ENCODE data around the gene DNM3.

The DNM3 gene

DNA sequence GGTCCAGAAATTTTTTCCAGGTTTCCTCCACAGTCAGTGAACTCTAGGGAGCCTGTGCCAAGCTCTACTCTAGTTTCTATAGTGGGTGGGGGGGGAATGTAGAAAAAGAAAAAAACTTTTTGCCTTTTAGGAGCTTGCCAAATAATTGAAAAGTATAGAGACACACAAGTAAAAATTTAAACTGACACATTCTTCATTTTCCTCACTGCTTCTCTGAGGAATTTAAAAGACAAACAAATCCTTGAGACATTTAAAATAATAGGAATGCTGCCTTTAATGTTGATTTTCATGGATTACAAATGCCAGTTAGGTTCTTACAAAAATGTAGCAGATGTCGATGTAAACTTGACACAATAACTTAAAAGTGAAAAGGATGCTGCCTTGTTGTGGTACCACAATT, 241.9 kb downstream of the DNM3 start:
- no peaks in the 10 kb centered on the region for H3K27me3 ChIP-seq (ENCODE audit: low read depth)
- no peaks in the 10 kb centered on the region for H3K36me3 ChIP-seq (replicated peaks)
- H3K9me3 ChIP-seq, result no peaks in the 10 kb centered on the region
- H3K4me3 ChIP-seq, result no peak overlapping the region
- no peak for DNase-seq (ENCODE audit: low spot score in 2 of 2)
- no peaks in the 10 kb centered on the region for H3K4me1 ChIP-seq
- in situ Hi-C loops (cut with MboI; ENCODE audit: low sequenced_read_pairs), result no loop called here

DNA sequence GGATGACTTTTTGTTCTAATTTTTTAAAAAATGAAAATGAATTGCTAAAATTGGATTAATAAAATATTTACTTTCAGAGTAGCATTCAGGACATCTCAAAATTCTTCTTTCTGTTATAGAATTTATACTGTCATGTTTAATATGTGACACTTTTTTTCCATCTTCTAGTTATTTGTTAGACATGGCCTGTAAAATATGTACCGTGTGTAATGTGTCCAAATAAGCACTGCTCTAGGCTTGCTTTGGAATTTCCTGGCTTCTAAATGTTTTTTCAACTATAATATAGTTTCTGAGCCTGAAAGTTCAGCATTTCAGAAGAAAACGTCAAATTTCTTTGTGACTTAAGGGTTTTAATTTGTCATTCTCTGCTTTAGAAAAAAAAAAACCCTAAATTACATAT, 243.6 kb downstream of the DNM3 start:
- in situ Hi-C loops (cut with MboI; ENCODE audit: low sequenced_read_pairs), result no loop called here
- no peaks in the 10 kb centered on the region for H3K4me1 ChIP-seq
- H3K36me3 ChIP-seq (replicated peaks), result no peaks in the 10 kb centered on the region
- DNase-seq (ENCODE audit: low spot score in 2 of 2), result no peak
- no peaks in the 10 kb centered on the region for H3K27me3 ChIP-seq (ENCODE audit: low read depth)
- H3K9me3 ChIP-seq, result no peaks in the 10 kb centered on the region
- H3K4me3 ChIP-seq, result no peak overlapping the region

DNA sequence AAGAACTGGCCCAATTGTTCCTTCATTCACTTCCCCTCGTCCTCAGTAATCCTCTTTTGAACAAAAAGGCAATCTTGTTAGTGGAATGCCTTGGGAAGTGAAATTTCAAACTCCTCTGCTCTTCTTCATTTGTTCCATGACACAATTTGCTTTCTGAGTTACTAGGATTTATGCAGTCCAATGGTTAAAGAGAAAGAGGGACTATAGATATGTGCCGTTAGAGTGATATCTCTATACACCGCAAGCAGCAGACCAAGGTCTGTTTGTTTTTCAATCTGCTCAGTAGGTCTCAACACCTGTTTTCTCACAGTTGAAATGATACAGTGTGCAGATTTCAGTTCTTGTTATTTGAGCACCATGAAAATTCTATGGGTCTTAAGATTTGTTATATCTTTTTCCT, 244.0 kb downstream of the DNM3 start:
- Histone ChIP-seq H3K36me3 (replicated peaks) (no peaks in the 10 kb centered on the region), H3K4me3 (no peak overlapping the region), H3K4me1 (no peaks in the 10 kb centered on the region), H3K9me3 (no peaks in the 10 kb centered on the region), H3K27me3 (ENCODE audit: low read depth) (no peaks in the 10 kb centered on the region)
- DNase-seq (ENCODE audit: low spot score in 2 of 2), result no peak
- in situ Hi-C loops (cut with MboI; ENCODE audit: low sequenced_read_pairs), result no loop called here

DNA sequence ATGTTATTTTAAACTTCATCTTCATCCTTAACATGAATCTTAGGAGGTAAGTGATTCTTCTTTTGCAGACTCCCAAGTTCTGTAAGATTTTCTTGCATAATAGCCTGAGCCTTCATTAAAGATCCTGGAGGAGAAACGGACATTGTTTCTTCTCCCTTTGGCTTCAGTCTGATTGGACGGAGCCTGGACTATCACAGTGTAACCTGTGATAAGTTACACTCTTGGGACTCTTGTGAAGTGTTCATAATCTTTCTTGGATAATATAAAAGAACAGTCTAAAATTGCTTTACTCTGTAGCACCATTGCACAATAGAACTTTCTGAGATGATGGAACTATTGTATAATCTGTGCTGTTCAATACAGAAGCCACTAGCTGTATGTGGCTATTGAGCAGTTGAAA, 244.8 kb downstream of the DNM3 start:
- in situ Hi-C loops (cut with MboI; ENCODE audit: low sequenced_read_pairs), result no loop called here
- H3K9me3 ChIP-seq, result no peaks in the 10 kb centered on the region
- DNase-seq (ENCODE audit: low spot score in 2 of 2), result no peak
- no peaks in the 10 kb centered on the region for H3K36me3 ChIP-seq (replicated peaks)
- H3K27me3 ChIP-seq (ENCODE audit: low read depth), result no peaks in the 10 kb centered on the region
- H3K4me1 ChIP-seq, result no peaks in the 10 kb centered on the region
- H3K4me3 ChIP-seq, result no peak overlapping the region

DNA sequence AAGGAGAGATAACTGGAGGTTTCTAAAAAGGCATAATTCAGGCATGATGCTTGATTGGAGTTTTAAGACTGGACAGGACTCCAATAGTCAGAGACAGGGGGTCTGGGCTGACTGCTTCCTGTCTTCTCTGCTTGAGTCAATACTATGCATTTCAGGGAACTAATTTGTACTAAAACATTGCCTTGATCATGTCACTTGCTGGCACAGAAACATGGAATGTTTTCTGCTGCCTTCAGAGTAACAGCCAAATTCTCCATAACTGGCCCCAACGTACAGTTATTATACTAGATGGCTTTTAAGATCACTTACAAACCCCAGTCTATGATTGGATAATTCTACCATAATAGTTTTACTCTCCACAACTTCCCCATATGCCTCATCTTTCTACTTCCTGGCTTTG, 247.0 kb downstream of the DNM3 start:
- H3K4me3 ChIP-seq, result no peak overlapping the region
- in situ Hi-C loops (cut with MboI; ENCODE audit: low sequenced_read_pairs), result no loop called here
- H3K36me3 ChIP-seq (replicated peaks), result no peaks in the 10 kb centered on the region
- no peak for DNase-seq (ENCODE audit: low spot score in 2 of 2)
- no peaks in the 10 kb centered on the region for H3K4me1 ChIP-seq
- no peaks in the 10 kb centered on the region for H3K27me3 ChIP-seq (ENCODE audit: low read depth)
- no peaks in the 10 kb centered on the region for H3K9me3 ChIP-seq

DNA sequence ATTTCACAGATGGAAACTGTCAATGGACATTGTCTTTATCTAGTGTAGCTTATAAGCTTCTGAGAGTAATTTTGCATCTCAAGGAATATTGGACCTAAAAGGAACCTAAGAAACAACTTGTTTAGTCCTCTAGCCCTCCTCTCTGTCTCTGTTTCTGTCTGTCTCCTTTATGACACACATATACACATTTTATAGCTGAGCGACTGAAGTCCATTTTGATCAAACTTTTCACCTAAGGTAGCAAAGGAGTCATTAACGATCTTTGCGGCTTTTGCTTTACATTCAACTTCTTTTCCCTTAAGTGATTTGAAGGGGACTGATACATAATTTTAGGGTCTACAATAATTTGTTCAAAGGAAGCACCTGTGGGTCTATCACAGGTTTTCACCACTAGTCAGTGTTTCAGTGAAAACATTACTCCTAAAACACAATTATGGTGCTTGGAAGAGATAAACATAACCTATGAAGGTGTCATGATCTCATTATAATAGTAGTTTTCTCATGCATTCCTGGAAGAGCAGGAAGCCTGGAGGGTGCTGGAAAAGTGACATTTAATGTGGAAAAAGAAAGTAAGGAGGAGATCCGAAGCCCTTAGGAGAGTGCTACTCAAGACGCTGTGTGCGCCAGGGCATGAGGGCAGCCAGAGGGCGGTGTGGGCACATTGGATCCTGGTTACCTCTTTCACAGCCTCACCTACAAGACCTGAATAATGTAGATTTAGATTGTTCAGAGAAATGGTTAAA, 248.6 kb downstream of the DNM3 start:
- H3K36me3 ChIP-seq (replicated peaks), result no peaks in the 10 kb centered on the region
- no peaks in the 10 kb centered on the region for H3K27me3 ChIP-seq (ENCODE audit: low read depth)
- no peaks in the 10 kb centered on the region for H3K9me3 ChIP-seq
- in situ Hi-C loops (cut with MboI; ENCODE audit: low sequenced_read_pairs), result no loop called here
- DNase-seq (ENCODE audit: low spot score in 2 of 2), result peak in 1 of 2 experiments; percentile 21
- no peak overlapping the region for H3K4me3 ChIP-seq
- no peaks in the 10 kb centered on the region for H3K4me1 ChIP-seq

DNA sequence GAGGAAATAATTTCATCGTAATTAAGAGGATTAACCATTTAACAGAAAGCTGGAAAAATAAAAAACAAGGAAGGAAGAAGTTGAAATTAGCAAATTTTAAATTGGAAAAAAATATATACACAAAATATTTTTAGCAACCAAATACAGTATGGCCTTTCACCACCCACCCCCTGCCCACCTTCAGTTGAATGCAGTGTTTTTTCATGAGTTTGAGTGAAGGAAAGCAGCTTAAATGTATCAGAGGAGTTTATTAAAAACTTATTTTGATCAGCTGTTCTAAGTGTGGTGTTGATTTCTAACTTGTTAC, 249.2 kb downstream of the DNM3 start:
- Histone ChIP-seq H3K36me3 (replicated peaks) (no peaks in the 10 kb centered on the region), H3K9me3 (no peaks in the 10 kb centered on the region), H3K27me3 (ENCODE audit: low read depth) (no peaks in the 10 kb centered on the region), H3K4me3 (no peak overlapping the region), H3K4me1 (no peaks in the 10 kb centered on the region)
- no peak for DNase-seq (ENCODE audit: low spot score in 2 of 2)
- in situ Hi-C loops (cut with MboI; ENCODE audit: low sequenced_read_pairs), result no loop called here

DNA sequence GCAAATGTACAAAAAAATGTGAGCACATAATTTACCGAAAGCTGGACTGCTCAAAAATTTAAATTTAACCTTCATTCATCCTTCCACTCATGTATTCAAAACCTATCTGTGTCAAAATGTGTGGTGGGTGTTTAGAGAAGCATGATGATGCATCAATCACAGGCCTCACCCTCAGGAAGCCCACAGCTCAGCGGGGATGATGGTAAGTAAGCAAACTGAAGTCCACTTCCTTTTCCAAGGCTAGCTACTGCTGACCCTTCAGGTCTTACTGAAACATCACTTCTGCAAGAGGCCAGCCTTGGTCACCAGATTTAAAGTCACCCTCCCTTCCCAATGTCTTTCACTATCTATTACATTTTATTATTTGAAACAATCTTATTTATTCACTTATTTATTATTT, 254.5 kb downstream of the DNM3 start:
- in situ Hi-C loops (cut with MboI; ENCODE audit: low sequenced_read_pairs), result no loop called here
- H3K4me3 ChIP-seq, result no peak overlapping the region
- H3K27me3 ChIP-seq (ENCODE audit: low read depth), result no peaks in the 10 kb centered on the region
- no peaks in the 10 kb centered on the region for H3K9me3 ChIP-seq
- H3K4me1 ChIP-seq, result no peaks in the 10 kb centered on the region
- DNase-seq (ENCODE audit: low spot score in 2 of 2), result no peak
- no peaks in the 10 kb centered on the region for H3K36me3 ChIP-seq (replicated peaks)

DNA sequence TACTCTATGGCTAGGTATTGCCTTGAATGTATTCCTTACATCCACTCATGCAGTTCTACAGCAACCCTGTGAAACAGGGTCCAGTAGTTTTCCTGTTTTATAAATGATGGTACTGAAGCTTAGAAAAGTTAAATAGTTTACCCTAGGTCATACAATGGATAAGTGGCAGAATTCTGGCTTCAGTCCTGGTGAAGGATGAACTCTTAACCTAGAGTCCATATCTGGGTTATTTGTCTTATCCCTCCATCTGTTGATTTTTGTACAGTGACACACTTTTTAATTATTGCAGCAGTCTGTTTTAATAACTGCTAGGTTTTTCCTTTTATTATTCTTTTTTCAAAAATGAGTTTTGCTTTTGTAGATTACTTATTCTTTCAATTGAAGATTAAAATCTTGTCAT, 263.9 kb downstream of the DNM3 start:
- Histone ChIP-seq H3K9me3 (no peaks in the 10 kb centered on the region), H3K36me3 (replicated peaks) (no peaks in the 10 kb centered on the region), H3K27me3 (ENCODE audit: low read depth) (no peaks in the 10 kb centered on the region; the same call in 1 of the 2 replicates), H3K4me1 (no peaks in the 10 kb centered on the region), H3K4me3 (no peak overlapping the region)
- in situ Hi-C loops (cut with MboI; ENCODE audit: low sequenced_read_pairs), result no loop called here
- no peak for DNase-seq (ENCODE audit: low spot score in 2 of 2)

DNA sequence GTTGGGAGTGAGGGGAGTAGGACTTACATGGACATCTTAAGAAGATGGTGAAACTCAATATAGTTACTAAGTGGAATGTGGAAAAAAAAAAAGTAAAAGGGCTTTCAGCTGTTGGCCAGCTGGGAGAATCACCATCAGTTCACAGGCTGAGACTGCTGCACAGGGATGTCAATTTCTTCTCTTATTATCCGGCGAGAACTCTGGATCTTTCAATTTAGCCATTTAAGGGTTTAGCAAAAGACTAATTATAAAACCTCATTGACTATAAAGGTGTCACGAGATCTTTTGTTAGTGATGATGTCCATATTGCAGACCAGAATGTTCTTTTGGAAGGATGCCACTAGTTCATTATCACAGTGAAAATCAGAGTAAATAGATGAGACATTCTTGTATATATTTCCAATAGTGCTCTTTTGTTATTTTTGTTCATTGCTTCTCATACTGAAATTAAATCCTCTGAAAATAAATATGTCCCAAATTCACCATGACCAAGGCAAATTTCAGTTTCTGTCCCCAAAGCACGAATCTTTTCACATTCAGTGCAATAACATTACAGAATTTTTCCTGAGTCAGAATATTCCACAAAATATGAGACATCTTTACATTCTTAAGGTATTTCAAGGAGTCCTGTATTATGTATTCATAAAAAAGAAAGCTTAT, 266.1 kb downstream of the DNM3 start:
- in situ Hi-C loops (cut with MboI; ENCODE audit: low sequenced_read_pairs), result no loop called here
- H3K27me3 ChIP-seq (ENCODE audit: low read depth), result peaks cover 2% of the 10 kb centered on the region; the same call in 1 of the 2 replicates
- DNase-seq (ENCODE audit: low spot score in 2 of 2), result no peak
- no peaks in the 10 kb centered on the region for H3K9me3 ChIP-seq
- no peak overlapping the region for H3K4me3 ChIP-seq
- no peaks in the 10 kb centered on the region for H3K4me1 ChIP-seq
- no peaks in the 10 kb centered on the region for H3K36me3 ChIP-seq (replicated peaks)

DNA sequence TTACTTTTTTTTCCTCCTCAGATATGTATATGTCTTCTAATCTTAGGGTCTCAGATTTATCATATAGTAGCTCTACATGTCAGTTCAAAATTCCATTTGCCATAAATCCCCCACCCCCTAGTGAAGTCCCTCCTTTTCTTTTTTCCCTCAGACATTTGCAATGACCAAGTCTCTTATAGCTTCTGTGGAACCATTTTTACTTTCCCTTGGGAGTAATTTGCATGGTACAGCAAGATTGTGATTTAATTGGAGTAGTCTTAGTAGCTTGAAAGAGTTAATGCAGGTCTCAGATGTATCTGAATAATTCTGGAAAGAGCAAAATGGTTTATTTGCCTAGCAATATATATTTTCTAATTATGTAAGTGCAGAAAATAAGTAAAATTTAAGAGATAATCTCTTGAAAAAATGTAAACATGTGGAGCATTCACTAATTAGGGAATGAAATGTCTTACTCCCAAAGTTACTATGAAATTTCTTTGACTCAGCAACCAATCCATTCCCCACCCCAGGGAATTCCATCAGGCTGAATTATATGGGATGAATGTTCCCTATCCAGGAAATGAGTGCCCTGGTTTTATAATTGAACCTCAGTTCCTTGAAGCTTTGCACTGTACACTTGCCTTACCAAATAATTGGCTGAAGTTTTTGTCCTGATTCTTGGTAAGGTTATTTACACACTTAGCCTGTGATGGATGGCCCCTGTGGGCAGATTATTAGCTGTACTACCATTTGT, 267.0 kb downstream of the DNM3 start:
- DNase-seq (ENCODE audit: low spot score in 2 of 2), result no peak
- Histone ChIP-seq H3K9me3 (no peaks in the 10 kb centered on the region), H3K36me3 (replicated peaks) (no peaks in the 10 kb centered on the region), H3K4me3 (no peak overlapping the region), H3K4me1 (no peaks in the 10 kb centered on the region), H3K27me3 (ENCODE audit: low read depth) (peaks cover 2% of the 10 kb centered on the region; the same call in 1 of the 2 replicates)
- in situ Hi-C loops (cut with MboI; ENCODE audit: low sequenced_read_pairs), result no loop called here

DNA sequence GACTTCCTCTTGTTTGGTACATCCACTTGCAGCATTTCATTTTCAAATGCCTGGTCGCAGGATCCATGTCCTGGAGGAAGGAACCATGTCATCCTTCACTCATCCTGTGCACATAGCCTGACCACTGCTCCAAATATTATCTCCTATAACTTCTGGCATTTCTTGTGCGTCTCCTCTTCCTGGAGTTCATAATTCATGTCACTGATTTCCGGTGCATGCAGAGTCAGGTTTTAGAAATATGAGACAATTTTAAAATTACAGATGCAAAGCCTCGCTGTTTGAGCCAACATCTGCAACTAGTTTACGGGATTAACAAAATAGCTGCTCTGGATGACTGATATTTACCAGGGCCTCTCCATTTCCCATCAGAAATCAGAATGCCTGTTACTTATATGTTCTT, 268.1 kb downstream of the DNM3 start:
- H3K9me3 ChIP-seq, result no peaks in the 10 kb centered on the region
- in situ Hi-C loops (cut with MboI; ENCODE audit: low sequenced_read_pairs), result no loop called here
- H3K36me3 ChIP-seq (replicated peaks), result no peaks in the 10 kb centered on the region
- H3K4me1 ChIP-seq, result no peaks in the 10 kb centered on the region
- no peak for DNase-seq (ENCODE audit: low spot score in 2 of 2)
- H3K27me3 ChIP-seq (ENCODE audit: low read depth), result peaks cover 2% of the 10 kb centered on the region; the same call in 1 of the 2 replicates
- H3K4me3 ChIP-seq, result no peak overlapping the region

DNA sequence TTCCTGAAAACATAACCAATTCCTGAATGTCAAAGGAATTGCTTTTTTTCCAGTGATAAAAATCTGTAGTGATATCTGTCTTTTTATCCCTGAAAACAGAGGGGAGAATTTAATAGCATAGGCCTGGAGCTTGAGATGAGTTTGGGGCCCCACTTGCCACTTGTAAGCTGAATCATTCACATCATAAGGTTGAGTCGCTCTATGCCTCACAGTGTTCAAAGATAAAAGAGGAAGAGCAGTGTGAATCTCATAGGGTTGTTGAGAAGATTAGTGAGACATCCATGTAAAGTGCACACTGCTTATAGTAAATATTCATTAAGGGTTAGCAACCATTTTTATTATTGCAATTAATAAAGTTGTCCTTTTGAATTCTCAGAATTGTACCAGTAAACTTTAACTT, 271.3 kb downstream of the DNM3 start:
- Histone ChIP-seq H3K9me3 (no peaks in the 10 kb centered on the region), H3K27me3 (ENCODE audit: low read depth) (peaks cover 2% of the 10 kb centered on the region; the same call in 1 of the 2 replicates), H3K36me3 (replicated peaks) (no peaks in the 10 kb centered on the region), H3K4me1 (no peaks in the 10 kb centered on the region), H3K4me3 (no peak overlapping the region)
- in situ Hi-C loops (cut with MboI; ENCODE audit: low sequenced_read_pairs), result no loop called here
- DNase-seq (ENCODE audit: low spot score in 2 of 2), result no peak

DNA sequence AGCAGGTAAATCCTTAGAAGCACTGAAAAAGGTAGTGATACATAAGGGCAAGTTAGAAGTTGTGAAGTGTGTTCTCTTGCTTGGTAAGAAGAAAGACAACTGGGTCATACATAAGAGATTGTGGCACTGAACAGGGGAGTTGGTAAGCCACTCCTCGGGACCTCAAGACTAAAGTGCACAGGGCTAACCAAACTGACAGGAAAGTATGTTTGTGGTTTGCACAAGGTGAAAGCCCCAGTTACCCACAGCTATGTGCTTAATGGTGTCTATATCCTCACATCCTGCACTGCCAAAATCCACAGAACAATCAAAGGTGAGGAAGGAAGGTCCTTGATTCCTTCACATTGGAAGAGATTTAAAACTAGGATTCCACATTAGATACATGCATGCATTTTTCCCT, 276.5 kb downstream of the DNM3 start:
- H3K4me1 ChIP-seq, result no peaks in the 10 kb centered on the region

More for the DNA sequence above, 276.5 kb downstream of the DNM3 start:
- Histone ChIP-seq H3K36me3 (replicated peaks) (no peaks in the 10 kb centered on the region), H3K9me3 (no peaks in the 10 kb centered on the region), H3K27me3 (ENCODE audit: low read depth) (no peaks in the 10 kb centered on the region), H3K4me3 (no peak overlapping the region)
- DNase-seq (ENCODE audit: low spot score in 2 of 2), result no peak
- in situ Hi-C loops (cut with MboI; ENCODE audit: low sequenced_read_pairs), result no loop called here

All from HAP-1 (cell line).